PFSK-1 (cell line): Measurements from ENCODE around the gene CSNK1G2.

Source experiments
- POLR2AphosphoS5 ChIP-seq: IDR thresholded peaks from 2 replicates; pipeline ENCODE4 v1.6.1; 2012; ENCODE audit warnings: low read depth, mild to moderate bottlenecking, control low read depth, low read length, moderate library complexity
- TF ChIP-seq, protein P1 (sequence below), 2 experiments: IDR thresholded peaks; 2 replicates each; pipeline versions ENCODE4 v1.6.1 to v1.8.0; 2011 to 2012; ENCODE audit warnings: low read depth in 2 of 2, low read length in 2 of 2, control low read depth in 1 of 2, inconsistent platforms in 1 of 2, mild to moderate bottlenecking in 1 of 2, moderate library complexity in 1 of 2; ENCODE audit not compliant: insufficient read depth in 1 of 2

- TF ChIP-seq POLR2AphosphoS5, result no peak
- TF ChIP-seq, protein P1, sequence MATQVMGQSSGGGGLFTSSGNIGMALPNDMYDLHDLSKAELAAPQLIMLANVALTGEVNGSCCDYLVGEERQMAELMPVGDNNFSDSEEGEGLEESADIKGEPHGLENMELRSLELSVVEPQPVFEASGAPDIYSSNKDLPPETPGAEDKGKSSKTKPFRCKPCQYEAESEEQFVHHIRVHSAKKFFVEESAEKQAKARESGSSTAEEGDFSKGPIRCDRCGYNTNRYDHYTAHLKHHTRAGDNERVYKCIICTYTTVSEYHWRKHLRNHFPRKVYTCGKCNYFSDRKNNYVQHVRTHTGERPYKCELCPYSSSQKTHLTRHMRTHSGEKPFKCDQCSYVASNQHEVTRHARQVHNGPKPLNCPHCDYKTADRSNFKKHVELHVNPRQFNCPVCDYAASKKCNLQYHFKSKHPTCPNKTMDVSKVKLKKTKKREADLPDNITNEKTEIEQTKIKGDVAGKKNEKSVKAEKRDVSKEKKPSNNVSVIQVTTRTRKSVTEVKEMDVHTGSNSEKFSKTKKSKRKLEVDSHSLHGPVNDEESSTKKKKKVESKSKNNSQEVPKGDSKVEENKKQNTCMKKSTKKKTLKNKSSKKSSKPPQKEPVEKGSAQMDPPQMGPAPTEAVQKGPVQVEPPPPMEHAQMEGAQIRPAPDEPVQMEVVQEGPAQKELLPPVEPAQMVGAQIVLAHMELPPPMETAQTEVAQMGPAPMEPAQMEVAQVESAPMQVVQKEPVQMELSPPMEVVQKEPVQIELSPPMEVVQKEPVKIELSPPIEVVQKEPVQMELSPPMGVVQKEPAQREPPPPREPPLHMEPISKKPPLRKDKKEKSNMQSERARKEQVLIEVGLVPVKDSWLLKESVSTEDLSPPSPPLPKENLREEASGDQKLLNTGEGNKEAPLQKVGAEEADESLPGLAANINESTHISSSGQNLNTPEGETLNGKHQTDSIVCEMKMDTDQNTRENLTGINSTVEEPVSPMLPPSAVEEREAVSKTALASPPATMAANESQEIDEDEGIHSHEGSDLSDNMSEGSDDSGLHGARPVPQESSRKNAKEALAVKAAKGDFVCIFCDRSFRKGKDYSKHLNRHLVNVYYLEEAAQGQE (IDR thresholded peaks at IDR 0.05; ENCODE audit: insufficient read depth in 1 of 2, low read depth in 2 of 2, low read length in 2 of 2), result no peak
Measured at GRCh38 chr19:1979017-1979416, 38.0 kb downstream of the CSNK1G2 start.
